ENCODE data around the gene ARHGAP18. TPM values are rescaled to one million over a fixed set of nuclear protein-coding genes. Genes with fewer than 3 reads are reported as not detected.

ARHGAP18 gene
- total and polyA plus RNA-seq, 2 of the 13 experiments (the other 11 are each of a cell fraction or from before 2014, with no cell fraction given), result 58.2 to 115 TPM

DNA sequence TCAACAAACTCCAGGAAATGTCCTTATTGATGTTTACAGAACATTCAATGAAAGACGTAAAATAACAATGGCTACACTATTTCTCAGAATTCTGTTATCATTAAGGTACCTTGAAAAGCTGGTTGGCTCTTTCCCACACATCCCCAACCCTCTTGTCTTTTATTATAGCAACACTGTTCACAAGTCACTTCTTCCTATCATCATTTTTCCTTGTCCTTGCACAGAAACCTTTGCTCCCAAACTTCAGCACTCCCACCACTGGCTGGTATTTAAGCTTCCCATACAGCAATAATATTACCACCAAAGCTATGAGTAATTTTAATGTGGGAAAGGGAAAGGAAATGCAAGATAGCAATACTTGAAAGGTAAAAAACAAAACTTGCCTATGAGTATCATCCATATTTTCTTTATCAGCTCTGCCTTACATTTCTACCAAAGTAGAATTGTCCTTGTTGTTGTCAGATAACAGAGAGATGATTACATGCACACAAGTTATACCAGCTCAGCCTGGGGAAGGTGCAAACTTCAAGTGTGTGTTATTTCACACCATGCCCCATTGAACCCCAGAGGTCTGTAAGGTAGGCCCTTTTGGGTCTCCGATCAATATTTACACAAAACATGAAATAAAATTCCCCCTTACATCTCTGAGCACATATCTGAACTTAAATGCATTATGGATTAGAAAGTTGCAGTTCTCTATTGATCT lies 32.2 kb downstream of the ARHGAP18 start:
- FAIRE-seq (no peak), DNase-seq (ENCODE audit: low spot score) (no peak), ATAC-seq (peak; percentile 65)
- H3K4me3 ChIP-seq (replicated peaks in 1 of 3; ENCODE audit: insufficient read depth in 1 of 3, low read depth in 2 of 3, low read length in 3 of 3), result no peak overlapping the region
- H3K36me3 ChIP-seq (replicated peaks in 1 of 2; ENCODE audit: control insufficient read depth in 1 of 2, insufficient read depth in 2 of 2, low read length in 2 of 2), result peaks cover 2 to 13% of the 10 kb centered on the region in 2 experiments
- CTCF ChIA-PET (ENCODE audit: low intra/inter-chr PET ratio, low total read pairs), result no interaction called here
- no TSS peak for BruUV-seq (replicated peaks)
- in situ Hi-C loops (cut with HindIII; ENCODE audit: extremely low pct_ligation_motif_present, low pct_unique_long_range_greater_than_20kb), result no loop called here
- intact Hi-C loops (cut with micrococcal nuclease; ENCODE audit: unreplicated experiment), result no loop called here
- no peaks in the 10 kb centered on the region for H3K9me3 ChIP-seq (ENCODE audit: low read length)
- H3K79me2 ChIP-seq (ENCODE audit: insufficient read depth, low read length), result peaks cover 100% of the 10 kb centered on the region
- H2AFZ ChIP-seq (ENCODE audit: low read length), result no peak overlapping the region
- no peaks in the 10 kb centered on the region for H4K20me1 ChIP-seq (ENCODE audit: insufficient read depth, low read length)
- peak overlapping the region; percentile 53 for H3K27ac ChIP-seq (ENCODE audit: extremely low read length, insufficient read depth, low read length)
- H3K27me3 ChIP-seq (ENCODE audit: control insufficient read depth in 1 of 2, insufficient read depth in 2 of 2, low read length in 2 of 2), result no peaks in the 10 kb centered on the region
- H3K4me2 ChIP-seq (ENCODE audit: low read depth, low read length), result peak overlapping the region; percentile 46
- peaks cover 97% of the 10 kb centered on the region for H3K4me1 ChIP-seq (ENCODE audit: insufficient read depth, low read length)
- POLR2A ChIA-PET, result interaction anchor here (3.1 kb wide), 1 partner anchor 32 kb away, joined by 16 read pairs; the partner anchor contains the start of gene ARHGAP18
- no peak overlapping the region for H3K9ac ChIP-seq (ENCODE audit: insufficient read depth, low read depth, low read length)
- 63% methylated on average over 2 of the region's 2 CpGs for WGBS (ENCODE audit: low lambda C conversion rate)
- TF ChIP-seq NFATC3 (CRISPR knock-in tag; IDR thresholded peaks at IDR 0.05), result no peak
- no peak for TF ChIP-seq TOPORS (CRISPR knock-in tag; IDR thresholded peaks at IDR 0.05)
- TF ChIP-seq CREM (IDR thresholded peaks at IDR 0.05), result peak; percentile 28; the same call in 1 of the 2 replicates
- TF ChIP-seq CREM (CRISPR knock-in tag; IDR thresholded peaks at IDR 0.05), result no peak
- no peak for TF ChIP-seq ZNF550 (CRISPR knock-in tag; IDR thresholded peaks at IDR 0.05; ENCODE audit: borderline replicate concordance)
- peak; percentile 33; the same call in 1 of the 2 replicates for TF ChIP-seq GATAD2A (CRISPR knock-in tag; IDR thresholded peaks at IDR 0.05)
- TF ChIP-seq NR2F2 (IDR thresholded peaks at IDR 0.05; ENCODE audit: borderline replicate concordance, low read depth), result peak; percentile 49; the same call in 1 of the 2 replicates
- TF ChIP-seq ONECUT2 (CRISPR knock-in tag; IDR thresholded peaks at IDR 0.05), result peak; percentile 55; the same call in 1 of the 2 replicates
- TF ChIP-seq PAXIP1 (CRISPR knock-in tag; conservative IDR thresholded peaks at IDR 0.05), result peak; percentile 58
- no peak for TF ChIP-seq ZNF619 (CRISPR knock-in tag; IDR thresholded peaks at IDR 0.05)
- no peak for TF ChIP-seq PRPF4 (IDR thresholded peaks at IDR 0.05; ENCODE audit: low read depth, low read length, poor library complexity, severe bottlenecking)
- TF ChIP-seq SMARCE1 (IDR thresholded peaks at IDR 0.05; ENCODE audit: borderline replicate concordance), result no peak
- no peak for TF ChIP-seq NFYB (CRISPR knock-in tag; IDR thresholded peaks at IDR 0.05)
- no peak for TF ChIP-seq ZFP62 (CRISPR knock-in tag; IDR thresholded peaks at IDR 0.05)
- 0 out of 2 replicates have a peak, but pooled peaks have one; percentile 4 for TF ChIP-seq PITX1 (CRISPR knock-in tag; IDR thresholded peaks at IDR 0.05)
- 0 out of 2 replicates have a peak, but pooled peaks have one; percentile 15 for TF ChIP-seq HDAC2 (CRISPR knock-in tag; IDR thresholded peaks at IDR 0.05)
- no peak for TF ChIP-seq CREB1 (IDR thresholded peaks at IDR 0.05)
- TF ChIP-seq CREB1 (CRISPR knock-in tag; IDR thresholded peaks at IDR 0.05), result 0 out of 2 replicates have a peak, but pooled peaks have one; percentile 48
- no peak for TF ChIP-seq ZNF839 (CRISPR knock-in tag; IDR thresholded peaks at IDR 0.05; ENCODE audit: borderline replicate concordance)
- TF ChIP-seq PHF21A (CRISPR knock-in tag; IDR thresholded peaks at IDR 0.05), result peak; percentile 35; the same call in 1 of the 2 replicates
- peak; percentile 25; the same call in 1 of the 2 replicates for TF ChIP-seq BCL6 (CRISPR knock-in tag; IDR thresholded peaks at IDR 0.05)
- peak; percentile 32 for TF ChIP-seq TCF7 (IDR thresholded peaks at IDR 0.05; ENCODE audit: low read depth)
- no peak for TF ChIP-seq TRIM24 (CRISPR knock-in tag; IDR thresholded peaks at IDR 0.05)
- 0 out of 2 replicates have a peak, but pooled peaks have one; percentile 27 for TF ChIP-seq JUN (CRISPR knock-in tag; IDR thresholded peaks at IDR 0.05)
- no peak for TF ChIP-seq YY1 (IDR thresholded peaks at IDR 0.05; ENCODE audit: insufficient read depth, insufficient replicate concordance, low read depth, low read length)
- TF ChIP-seq ZMYM3 (CRISPR knock-in tag; IDR thresholded peaks at IDR 0.05), result no peak
